GM12878 (cell line): ENCODE measurements around the gene CEACAM21. TPM values are rescaled to one million over a fixed set of nuclear protein-coding genes. Genes with fewer than 3 reads are reported as not detected.

ENCODE experiments used
- ATAC-seq: fragments of 200-7000 bp; cut with Tn5 transposase; 3 replicates; pipeline ENCODE4 v1.9.1; 2020; ENCODE audit warnings: mild to moderate bottlenecking, moderate library complexity
- BruUV-seq: library from RNA; stranded (reverse); fragments of 400-500 nt; replicated peaks from 2 replicates; lab custom pipeline; 2021; lab: Mats Ljungman, UMichigan
- CTCF ChIA-PET: fragments of 300-600 bp; sonication (Branson Sonifier 250); formaldehyde crosslinking; extraction: SDS; loops from one replicate; lab custom pipeline; 2021; ENCODE audit warnings: inconsistent platforms; lab: Yijun Ruan, JAX
- POLR2A ChIA-PET: fragments of 350-600 bp; formaldehyde crosslinking; extraction: SDS; loops from one replicate; lab custom pipeline; 2021; ENCODE audit warnings: inconsistent platforms; lab: Charles Lee
- RAD21 ChIA-PET: fragments of 300-600 bp; sonication (Branson Sonifier 250); formaldehyde crosslinking; loops from one replicate; lab custom pipeline; 2023; ENCODE audit warnings: antibody characterized with exemption; ENCODE audit not compliant: unreplicated experiment; lab: Charles Lee
- SMC1A ChIA-PET: fragments of 300-600 bp; sonication (Branson Sonifier 250); formaldehyde crosslinking; loops from one replicate; lab custom pipeline; 2023; ENCODE audit not compliant: unreplicated experiment, uncharacterized antibody; lab: Charles Lee
- DNase-seq: peaks from one replicate; pipeline ENCODE4 v3.0.0-alpha.2; 2011; ENCODE audit warnings: low read depth, low spot score
- FAIRE-seq: peaks from 3 replicates; lab custom pipeline; 2011; peaks lifted over from hg19 to GRCh38; lab: Jason Lieb, UNC
- H2AFZ ChIP-seq: 2 replicates; pipeline ENCODE4 v1.6.0; 2011; ENCODE audit warnings: low read depth, low read length, control low read depth; ENCODE audit not compliant: control insufficient read depth
- H3K27ac ChIP-seq: 2 replicates; pipeline ENCODE4 v1.5.1; 2011; ENCODE audit warnings: control low read depth; ENCODE audit not compliant: control insufficient read depth, insufficient read depth
- H3K27me3 ChIP-seq, 2 experiments: replicated peaks in 1 of 2; 2 replicates each; pipeline versions ENCODE4 v1.6.0 to v1.6.1; 2011; ENCODE audit warnings: low read length in 1 of 2; ENCODE audit not compliant: control insufficient read depth in 2 of 2, insufficient read depth in 2 of 2
- H3K36me3 ChIP-seq, 2 experiments: 2 replicates each; pipeline ENCODE4 v1.5.1; 2011; ENCODE audit warnings: low read length in 1 of 2; ENCODE audit not compliant: control insufficient read depth in 2 of 2, insufficient read depth in 2 of 2
- H3K4me1 ChIP-seq: 2 replicates; pipeline ENCODE4 v1.6.1; 2011; ENCODE audit warnings: mild to moderate bottlenecking, low read length, moderate library complexity, mixed read lengths; ENCODE audit not compliant: control insufficient read depth, insufficient read depth
- H3K4me2 ChIP-seq: 2 replicates; pipeline ENCODE4 v1.6.0; 2011; ENCODE audit warnings: control low read depth; ENCODE audit not compliant: control insufficient read depth, insufficient read depth
- H3K4me3 ChIP-seq: fragments of 200-600 bp; sonication (generic); 2 replicates; pipeline ENCODE4 v1.5.1; 2016
- H3K79me2 ChIP-seq: 2 replicates; pipeline ENCODE4 v1.6.0; 2011; ENCODE audit warnings: low read length; ENCODE audit not compliant: control insufficient read depth, insufficient read depth
- H3K9ac ChIP-seq: 2 replicates; pipeline ENCODE4 v1.8.0; 2011; ENCODE audit warnings: low read length, control low read depth, mixed read lengths; ENCODE audit not compliant: control insufficient read depth, insufficient read depth
- H3K9me3 ChIP-seq: replicated peaks from 3 replicates; pipeline ENCODE4 v1.5.1; 2011; ENCODE audit warnings: mild to moderate bottlenecking, low read length; ENCODE audit not compliant: control insufficient read depth, insufficient read depth
- H4K20me1 ChIP-seq: 2 replicates; pipeline ENCODE4 v1.6.0; 2011; ENCODE audit not compliant: control insufficient read depth, insufficient read depth
- MEF2B ChIP-seq: fragments of 450-650 bp; IDR thresholded peaks from 2 replicates; pipeline ENCODE4 v1.6.1; 2018; ENCODE audit warnings: mild to moderate bottlenecking, moderate library complexity; ENCODE audit not compliant: partially characterized antibody, poor library complexity, severe bottlenecking
- NFXL1 ChIP-seq: fragments of 450-650 bp; IDR thresholded peaks from 2 replicates; pipeline ENCODE4 v1.6.1; 2017; ENCODE audit warnings: antibody characterized with exemption, mild to moderate bottlenecking, borderline replicate concordance
- PML ChIP-seq: IDR thresholded peaks from 2 replicates; pipeline ENCODE4 v1.6.1; 2012; ENCODE audit warnings: low read length, inconsistent platforms
- RCOR1 ChIP-seq: conservative IDR thresholded peaks from 2 replicates; pipeline ENCODE4 v1.6.1; 2012; ENCODE audit warnings: low read depth, low read length, improper control_type of control experiment
- SIN3A ChIP-seq: IDR thresholded peaks from 2 replicates; pipeline ENCODE4 v1.6.1; 2012; ENCODE audit warnings: low read depth, low read length, improper control_type of control experiment
- SMARCA5 ChIP-seq: fragments of 450-650 bp; IDR thresholded peaks from 2 replicates; pipeline ENCODE4 v1.6.1; 2017; ENCODE audit warnings: mild to moderate bottlenecking
- WGBS: methylation state at CpG from one replicate; pipeline ENCODE4 v1.1.6; 2016; ENCODE audit warnings: low lambda C conversion rate; ENCODE audit not compliant: insufficient replicate concordance, insufficient coverage; ENCODE audit errors: missing lambda C conversion rate; 5-methylcytosine and 5-hydroxymethylcytosine counted together
- in situ Hi-C: fragments of 300-500 bp; cut with MboI; formaldehyde crosslinking; loops from 9 replicates; pipeline ENCODE4 v1.14.3; 2018; ENCODE audit warnings: mixed read lengths
- intact Hi-C: fragments of 100-400 bp; cut with micrococcal nuclease; formaldehyde crosslinking; loops from one replicate; pipeline ENCODE4 v1.14.2; 2022; ENCODE audit not compliant: unreplicated experiment
- polyA plus RNA-seq, 11 experiments: library from polyadenylated mRNA; depleted of rRNA in 4 of 11; unstranded in 6 of 11; stranded (reverse) in 5 of 11; fragments of >200 nt; fragmentation: Nextera tagmentation in 4 of 11; fragmentation: Illumina TruSeq in 1 of 11; extraction: Ambion mirVana in 4 of 11; extraction: Trizol in 1 of 11; gene quantifications; 1 replicate in 1 of 11; 2 replicates in 10 of 11; pipeline versions ENCODE4 v1.2.1 to v1.2.3, GENCODE V29; 2011 to 2016; ENCODE audit warnings: inconsistent platforms in 2 of 11, missing spikeins in 2 of 11, low read depth in 1 of 11
- total RNA-seq, 4 experiments: library from RNA; depleted of rRNA in 3 of 4; stranded (reverse); fragments of >200 nt in 3 of 4; fragmentation: Illumina TruSeq in 1 of 4; extraction: Trizol in 1 of 4; gene quantifications; 2 replicates each; pipeline versions ENCODE4 v1.2.1 to v1.2.3, GENCODE V29; 2013 to 2021
- TF ChIP-seq, protein P1 (sequence below): fragments of 450-650 bp; IDR thresholded peaks from 2 replicates; pipeline ENCODE4 v1.6.1; 2018; ENCODE audit warnings: borderline replicate concordance, mild to moderate bottlenecking; ENCODE audit not compliant: partially characterized antibody
- TF ChIP-seq, protein P2 (sequence below): IDR thresholded peaks from 2 replicates; pipeline ENCODE4 v1.6.1; 2012; ENCODE audit warnings: low read depth, low read length, improper control_type of control experiment

Gene CEACAM21
- total and polyA plus RNA-seq, 10 of the 15 experiments (the other 5 are each of a cell fraction or from before 2014, with no cell fraction given), result 0.87 to 13.6 (median 8.1) TPM

DNA sequence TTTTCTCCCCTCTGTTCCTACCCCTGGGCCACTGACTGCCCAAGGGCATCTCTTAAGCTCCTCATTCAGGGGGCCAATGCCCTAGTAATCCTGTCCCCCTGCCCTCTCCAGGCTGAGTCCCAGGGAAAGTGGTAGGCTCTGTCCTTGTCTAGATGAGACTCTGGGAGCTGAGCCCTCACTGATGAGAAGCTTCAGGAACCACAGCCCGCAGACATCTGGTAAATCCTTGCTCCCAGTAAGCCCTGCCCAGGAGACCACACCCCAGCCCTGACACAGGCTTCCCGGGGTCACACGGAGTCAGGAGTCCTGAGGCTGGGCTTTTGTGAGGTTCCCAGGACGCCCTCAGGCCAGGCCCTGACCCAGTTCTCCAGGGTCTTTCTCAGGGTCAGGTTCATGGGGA, 49.0 kb downstream of the CEACAM21 start:
- ATAC-seq, result no peak
- TF ChIP-seq MEF2B (no peak), SIN3A (no peak), NFXL1 (no peak), PML (no peak), RCOR1 (no peak), SMARCA5 (no peak)
- TF ChIP-seq, protein P1, sequence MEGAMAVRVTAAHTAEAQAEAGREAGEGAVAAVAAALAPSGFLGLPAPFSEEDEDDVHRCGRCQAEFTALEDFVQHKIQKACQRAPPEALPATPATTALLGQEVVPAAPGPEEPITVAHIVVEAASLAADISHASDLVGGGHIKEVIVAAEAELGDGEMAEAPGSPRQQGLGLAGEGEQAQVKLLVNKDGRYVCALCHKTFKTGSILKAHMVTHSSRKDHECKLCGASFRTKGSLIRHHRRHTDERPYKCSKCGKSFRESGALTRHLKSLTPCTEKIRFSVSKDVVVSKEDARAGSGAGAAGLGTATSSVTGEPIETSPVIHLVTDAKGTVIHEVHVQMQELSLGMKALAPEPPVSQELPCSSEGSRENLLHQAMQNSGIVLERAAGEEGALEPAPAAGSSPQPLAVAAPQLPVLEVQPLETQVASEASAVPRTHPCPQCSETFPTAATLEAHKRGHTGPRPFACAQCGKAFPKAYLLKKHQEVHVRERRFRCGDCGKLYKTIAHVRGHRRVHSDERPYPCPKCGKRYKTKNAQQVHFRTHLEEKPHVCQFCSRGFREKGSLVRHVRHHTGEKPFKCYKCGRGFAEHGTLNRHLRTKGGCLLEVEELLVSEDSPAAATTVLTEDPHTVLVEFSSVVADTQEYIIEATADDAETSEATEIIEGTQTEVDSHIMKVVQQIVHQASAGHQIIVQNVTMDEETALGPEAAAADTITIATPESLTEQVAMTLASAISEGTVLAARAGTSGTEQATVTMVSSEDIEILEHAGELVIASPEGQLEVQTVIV, result no peak
- TF ChIP-seq, protein P2, sequence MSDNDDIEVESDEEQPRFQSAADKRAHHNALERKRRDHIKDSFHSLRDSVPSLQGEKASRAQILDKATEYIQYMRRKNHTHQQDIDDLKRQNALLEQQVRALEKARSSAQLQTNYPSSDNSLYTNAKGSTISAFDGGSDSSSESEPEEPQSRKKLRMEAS, result no peak
- TF ChIP-seq, all 136 proteins: peak for 0
- H3K27me3 ChIP-seq, result no peaks in the 10 kb centered on the region; a peak in 3 of 4 replicates
- H3K36me3 ChIP-seq, result no peaks in the 10 kb centered on the region
- no peak overlapping the region for H2AFZ ChIP-seq
- WGBS, result 8% methylated on average over 4 of the region's 4 CpGs
- RAD21 ChIA-PET, result no interaction called here
- no peaks in the 10 kb centered on the region for H3K79me2 ChIP-seq
- no peaks in the 10 kb centered on the region; the same call in 1 of the 3 replicates for H3K9me3 ChIP-seq
- H3K4me2 ChIP-seq, result no peak overlapping the region
- no peaks in the 10 kb centered on the region for H3K4me1 ChIP-seq
- DNase-seq (no peak), FAIRE-seq (no peak)
- SMC1A ChIA-PET, result no interaction called here
- POLR2A ChIA-PET, result no interaction called here
- H3K27ac ChIP-seq, result no peak overlapping the region
- BruUV-seq, result no TSS peak
- in situ Hi-C loops (no loop called here), intact Hi-C loops (no loop called here)
- no peak overlapping the region for H3K9ac ChIP-seq
- no peaks in the 10 kb centered on the region for H4K20me1 ChIP-seq
- H3K4me3 ChIP-seq, result no peak overlapping the region
- CTCF ChIA-PET, result interaction anchor here (1.3 kb wide), 1 partner anchor 16 kb away, joined by 6 read pairs; no protein-coding TSS in a partner anchor
